Karpas-422 (cell line): ENCODE data around the gene TRAF3. TPM values are rescaled to one million over a fixed set of nuclear protein-coding genes. Genes with fewer than 3 reads are reported as not detected.

Source experiments
- DNase-seq: peaks from one replicate; pipeline ENCODE4 v3.0.0-alpha.2; 2015
- H2AFZ ChIP-seq: fragments of 200-600 bp; sonication (generic); 2 replicates; pipeline ENCODE4 v1.6.1; 2014; ENCODE audit warnings: antibody characterized with exemption, low read length, mixed read lengths
- H3K27ac ChIP-seq: fragments of 200-600 bp; sonication (generic); 2 replicates; pipeline ENCODE4 v1.5.1; 2014; ENCODE audit warnings: mild to moderate bottlenecking, low read length, moderate library complexity
- H3K27me3 ChIP-seq: fragments of 200-600 bp; sonication (generic); 2 replicates; pipeline ENCODE4 v1.6.1; 2014; ENCODE audit warnings: low read length, mixed read lengths
- H3K36me3 ChIP-seq: fragments of 200-600 bp; sonication (generic); 2 replicates; pipeline ENCODE4 v1.6.1; 2014; ENCODE audit warnings: low read length, mixed read lengths; ENCODE audit not compliant: insufficient read depth
- H3K4me1 ChIP-seq: fragments of 200-600 bp; sonication (generic); 2 replicates; pipeline ENCODE4 v1.6.1; 2014; ENCODE audit warnings: mild to moderate bottlenecking, low read length, mixed read lengths
- H3K4me2 ChIP-seq: fragments of 200-600 bp; sonication (generic); 2 replicates; pipeline ENCODE4 v1.6.1; 2014; ENCODE audit warnings: low read length, low read depth, mild to moderate bottlenecking; ENCODE audit not compliant: poor library complexity, severe bottlenecking
- H3K4me3 ChIP-seq: fragments of 200-600 bp; sonication (generic); 2 replicates; pipeline ENCODE4 v1.5.1; 2014; ENCODE audit warnings: mild to moderate bottlenecking, antibody characterized with exemption, low read length, mixed read lengths
- H3K79me2 ChIP-seq: fragments of 200-600 bp; sonication (generic); 2 replicates; pipeline ENCODE4 v1.6.1; 2014; ENCODE audit warnings: mild to moderate bottlenecking, low read length, mixed read lengths
- H3K9ac ChIP-seq: fragments of 200-600 bp; sonication (generic); 2 replicates; pipeline ENCODE4 v1.6.0; 2014; ENCODE audit warnings: low read length
- H3K9me2 ChIP-seq: fragments of 200-600 bp; sonication (generic), shearing (Covaris generic); replicated peaks from 2 replicates; pipeline ENCODE4 v1.6.0; 2014; ENCODE audit warnings: mild to moderate bottlenecking, low read length, moderate library complexity; ENCODE audit not compliant: insufficient read depth
- H3K9me3 ChIP-seq: fragments of 300-700, 200-600 bp; sonication (generic); 2 replicates; pipeline ENCODE4 v1.6.1; 2014; ENCODE audit warnings: low read length, mixed read lengths
- H4K20me1 ChIP-seq: fragments of 200-600 bp; sonication (generic); 2 replicates; pipeline ENCODE4 v1.6.1; 2014; ENCODE audit warnings: mild to moderate bottlenecking, antibody characterized with exemption, low read length, low read depth; ENCODE audit not compliant: insufficient read depth
- total RNA-seq: library from RNA; depleted of rRNA; stranded (reverse); fragments of >200 nt; shearing (Covaris generic); gene quantifications from 2 replicates; pipeline ENCODE4 v1.2.3, GENCODE V29; 2014; ENCODE audit warnings: low replicate concordance; rRNA removed

The TRAF3 gene, protein sequence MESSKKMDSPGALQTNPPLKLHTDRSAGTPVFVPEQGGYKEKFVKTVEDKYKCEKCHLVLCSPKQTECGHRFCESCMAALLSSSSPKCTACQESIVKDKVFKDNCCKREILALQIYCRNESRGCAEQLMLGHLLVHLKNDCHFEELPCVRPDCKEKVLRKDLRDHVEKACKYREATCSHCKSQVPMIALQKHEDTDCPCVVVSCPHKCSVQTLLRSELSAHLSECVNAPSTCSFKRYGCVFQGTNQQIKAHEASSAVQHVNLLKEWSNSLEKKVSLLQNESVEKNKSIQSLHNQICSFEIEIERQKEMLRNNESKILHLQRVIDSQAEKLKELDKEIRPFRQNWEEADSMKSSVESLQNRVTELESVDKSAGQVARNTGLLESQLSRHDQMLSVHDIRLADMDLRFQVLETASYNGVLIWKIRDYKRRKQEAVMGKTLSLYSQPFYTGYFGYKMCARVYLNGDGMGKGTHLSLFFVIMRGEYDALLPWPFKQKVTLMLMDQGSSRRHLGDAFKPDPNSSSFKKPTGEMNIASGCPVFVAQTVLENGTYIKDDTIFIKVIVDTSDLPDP
- total RNA-seq = 79.1 and 135 TPM in 2 replicates

DNA sequence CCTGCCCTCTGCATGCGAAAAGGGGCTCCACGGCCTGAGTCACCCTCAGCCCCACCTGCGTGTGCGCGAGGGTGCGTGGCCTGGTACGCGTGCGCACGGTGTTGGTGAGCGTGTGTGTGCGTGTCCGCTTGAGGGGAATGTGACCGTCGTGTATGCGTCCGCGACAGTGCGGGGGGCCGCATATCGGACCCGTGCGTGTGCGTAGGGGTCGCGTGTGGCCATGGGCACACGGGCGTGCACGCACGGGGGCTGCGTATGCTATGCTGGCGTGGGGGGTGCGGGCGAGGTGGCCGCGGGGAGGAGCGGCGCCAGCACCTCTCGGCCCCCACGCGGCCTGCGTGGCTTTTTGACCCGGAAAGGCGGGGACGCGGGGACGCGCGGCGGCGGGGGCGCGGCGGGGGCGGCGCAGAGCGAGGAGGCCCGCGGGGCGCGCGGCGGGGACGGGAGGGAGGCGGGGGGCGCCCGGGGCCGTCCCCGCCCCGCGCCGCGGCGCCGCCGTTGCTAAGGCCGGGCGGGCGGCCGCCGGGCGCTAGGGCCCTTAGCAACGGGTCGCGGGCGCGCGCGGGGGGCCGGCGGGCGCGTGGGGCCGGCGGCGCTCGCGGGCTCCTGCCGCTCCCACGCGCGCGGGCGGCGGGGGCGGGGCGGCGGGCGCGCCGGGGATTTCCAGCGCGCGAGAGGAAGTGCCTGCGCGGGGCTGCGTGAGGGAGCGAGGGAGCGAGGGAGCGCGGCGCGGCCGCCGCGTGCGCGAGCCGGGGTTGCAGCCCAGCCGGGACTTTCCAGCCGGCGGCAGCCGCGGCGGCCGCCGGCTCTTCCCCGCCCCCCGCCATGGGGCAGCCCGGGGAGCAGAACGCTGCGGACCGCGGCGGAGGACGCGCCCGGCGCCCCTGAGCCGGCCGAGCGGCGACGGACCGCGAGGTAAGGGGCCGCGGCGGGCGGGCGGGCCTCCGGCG is at the start of gene TRAF3:
Gene TRAF3 (plus strand): TSS at position 689 of the 950 bp plus-strand sequence. CDS start 92,753 bp downstream, outside the sequence.
- H3K27ac ChIP-seq = peak within 1 kb of the TSS; percentile 92
- H4K20me1 ChIP-seq = peaks cover 10% of the 10 kb centered on the region; the same call in 1 of the 2 replicates
- H3K4me2 ChIP-seq = peak within 1 kb of the TSS; percentile 96
- H3K79me2 ChIP-seq = peaks cover 43% of the 10 kb centered on the region
- DNase-seq = peak; percentile 90
- peak within 1 kb of the TSS; percentile 92 for H3K4me3 ChIP-seq
- no peak within 1 kb of the TSS for H2AFZ ChIP-seq
- H3K27me3 ChIP-seq = no peaks in the 10 kb centered on the region
- H3K4me1 ChIP-seq = peaks cover 61% of the 10 kb centered on the region
- H3K9me3 ChIP-seq = no peaks in the 10 kb centered on the region
- H3K9me2 ChIP-seq = no peaks in the 10 kb centered on the region
- H3K9ac ChIP-seq = peak within 1 kb of the TSS; percentile 96
- peaks cover 22% of the 10 kb centered on the region for H3K36me3 ChIP-seq

GRCh38 chr14:102728501-102728900 is 48.7 kb upstream of the TRAF3 start:
- H3K36me3 ChIP-seq = peaks cover 35% of the 10 kb centered on the region
- H4K20me1 ChIP-seq = no peaks in the 10 kb centered on the region
- H3K27ac ChIP-seq = no peak overlapping the region
- H3K9me3 ChIP-seq = no peaks in the 10 kb centered on the region
- DNase-seq = no peak
- H3K9ac ChIP-seq = no peak overlapping the region
- H3K9me2 ChIP-seq = no peaks in the 10 kb centered on the region
- H2AFZ ChIP-seq = no peak overlapping the region
- no peak overlapping the region for H3K4me2 ChIP-seq
- H3K4me3 ChIP-seq = no peak overlapping the region
- no peaks in the 10 kb centered on the region for H3K27me3 ChIP-seq
- 0 out of 2 replicates have a peak, but pooled peaks cover 5% of the 10 kb centered on the region for H3K79me2 ChIP-seq
- no peaks in the 10 kb centered on the region for H3K4me1 ChIP-seq

DNA sequence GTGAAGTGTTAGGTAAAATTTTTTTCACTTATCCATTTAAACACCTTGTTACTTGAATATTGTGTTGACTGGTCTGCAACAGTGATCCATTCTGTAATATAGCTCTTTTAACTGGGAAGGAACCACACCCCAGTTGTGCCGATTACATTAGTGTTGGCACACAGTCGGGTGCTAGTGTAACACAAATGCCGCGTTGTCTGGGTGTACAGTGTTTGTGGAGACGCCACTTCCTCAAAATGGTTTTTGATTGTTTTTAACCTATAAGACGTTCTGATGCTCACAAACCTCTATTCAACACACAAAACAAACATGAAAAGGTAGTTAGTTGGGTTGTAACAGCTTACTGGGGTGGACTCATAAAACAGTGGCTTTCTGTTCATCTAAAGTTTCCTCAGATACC is 48.0 kb upstream of the TRAF3 start:
- Histone ChIP-seq H3K4me3 (no peak overlapping the region), H3K4me1 (no peaks in the 10 kb centered on the region), H3K27me3 (no peaks in the 10 kb centered on the region), H3K9ac (no peak overlapping the region), H3K4me2 (no peak overlapping the region), H2AFZ (no peak overlapping the region), H3K27ac (no peak overlapping the region), H4K20me1 (no peaks in the 10 kb centered on the region), H3K9me3 (no peaks in the 10 kb centered on the region), H3K9me2 (no peaks in the 10 kb centered on the region), H3K36me3 (peaks cover 29% of the 10 kb centered on the region), H3K79me2 (0 out of 2 replicates have a peak, but pooled peaks cover 5% of the 10 kb centered on the region)
- DNase-seq = no peak

- H3K4me2 ChIP-seq = no peak overlapping the region
- no peaks in the 10 kb centered on the region for H4K20me1 ChIP-seq
- H3K36me3 ChIP-seq = peaks cover 29% of the 10 kb centered on the region
- no peak overlapping the region for H2AFZ ChIP-seq
- no peak overlapping the region for H3K9ac ChIP-seq
- H3K4me3 ChIP-seq = no peak overlapping the region
- no peak for DNase-seq
- H3K9me2 ChIP-seq = no peaks in the 10 kb centered on the region
- no peaks in the 10 kb centered on the region for H3K9me3 ChIP-seq
- H3K79me2 ChIP-seq = 0 out of 2 replicates have a peak, but pooled peaks cover 3% of the 10 kb centered on the region
- H3K4me1 ChIP-seq = no peaks in the 10 kb centered on the region
- H3K27me3 ChIP-seq = no peaks in the 10 kb centered on the region
- H3K27ac ChIP-seq = no peak overlapping the region
Observed at GRCh38 chr14:102729825-102730224, 47.4 kb upstream of the TRAF3 start.

DNA sequence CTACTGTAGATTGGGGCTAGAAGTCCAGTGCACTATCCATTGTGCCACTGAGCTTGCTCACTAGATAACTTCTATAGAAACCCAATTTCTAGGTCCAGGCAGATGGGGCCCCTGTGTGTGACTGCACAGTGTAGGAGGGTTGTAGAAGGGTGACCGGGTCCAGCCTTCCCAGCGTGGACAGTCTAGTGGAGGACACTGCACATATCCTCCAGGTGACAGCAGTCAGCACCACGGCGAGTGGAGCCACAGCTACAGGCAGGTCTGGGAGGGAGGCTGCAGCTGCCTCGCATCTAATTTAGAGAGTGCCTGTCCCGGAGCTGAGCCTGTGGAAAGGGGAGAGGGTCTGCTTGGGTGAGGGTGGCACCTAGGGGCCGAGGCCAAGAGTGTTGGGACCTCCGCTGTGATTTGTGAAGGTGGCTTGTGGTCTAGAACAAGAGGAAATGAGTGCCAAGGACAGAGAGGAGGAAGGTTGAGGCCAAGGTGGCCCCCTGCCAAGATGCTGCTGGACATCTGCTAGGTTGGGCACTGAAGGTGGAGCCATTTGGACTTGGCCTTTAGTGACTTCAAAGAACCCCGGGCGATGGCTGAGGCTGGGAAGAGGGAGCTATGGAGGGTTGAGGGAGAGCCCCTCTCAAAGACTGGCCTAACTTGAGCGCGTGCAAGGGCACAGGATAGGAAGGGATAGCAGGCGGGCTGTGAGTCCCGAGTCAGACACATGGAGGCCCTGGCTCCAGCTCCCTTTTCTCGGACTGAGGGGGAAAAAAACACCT is 46.0 kb upstream of the TRAF3 start:
- Histone ChIP-seq H3K4me3 (no peak overlapping the region), H3K4me1 (no peaks in the 10 kb centered on the region), H3K9ac (no peak overlapping the region), H2AFZ (no peak overlapping the region), H3K27ac (no peak overlapping the region), H3K9me2 (no peaks in the 10 kb centered on the region), H3K79me2 (0 out of 2 replicates have a peak, but pooled peaks cover 2% of the 10 kb centered on the region), H3K36me3 (peaks cover 27% of the 10 kb centered on the region), H3K27me3 (no peaks in the 10 kb centered on the region), H4K20me1 (no peaks in the 10 kb centered on the region), H3K9me3 (no peaks in the 10 kb centered on the region), H3K4me2 (no peak overlapping the region)
- no peak for DNase-seq

DNA sequence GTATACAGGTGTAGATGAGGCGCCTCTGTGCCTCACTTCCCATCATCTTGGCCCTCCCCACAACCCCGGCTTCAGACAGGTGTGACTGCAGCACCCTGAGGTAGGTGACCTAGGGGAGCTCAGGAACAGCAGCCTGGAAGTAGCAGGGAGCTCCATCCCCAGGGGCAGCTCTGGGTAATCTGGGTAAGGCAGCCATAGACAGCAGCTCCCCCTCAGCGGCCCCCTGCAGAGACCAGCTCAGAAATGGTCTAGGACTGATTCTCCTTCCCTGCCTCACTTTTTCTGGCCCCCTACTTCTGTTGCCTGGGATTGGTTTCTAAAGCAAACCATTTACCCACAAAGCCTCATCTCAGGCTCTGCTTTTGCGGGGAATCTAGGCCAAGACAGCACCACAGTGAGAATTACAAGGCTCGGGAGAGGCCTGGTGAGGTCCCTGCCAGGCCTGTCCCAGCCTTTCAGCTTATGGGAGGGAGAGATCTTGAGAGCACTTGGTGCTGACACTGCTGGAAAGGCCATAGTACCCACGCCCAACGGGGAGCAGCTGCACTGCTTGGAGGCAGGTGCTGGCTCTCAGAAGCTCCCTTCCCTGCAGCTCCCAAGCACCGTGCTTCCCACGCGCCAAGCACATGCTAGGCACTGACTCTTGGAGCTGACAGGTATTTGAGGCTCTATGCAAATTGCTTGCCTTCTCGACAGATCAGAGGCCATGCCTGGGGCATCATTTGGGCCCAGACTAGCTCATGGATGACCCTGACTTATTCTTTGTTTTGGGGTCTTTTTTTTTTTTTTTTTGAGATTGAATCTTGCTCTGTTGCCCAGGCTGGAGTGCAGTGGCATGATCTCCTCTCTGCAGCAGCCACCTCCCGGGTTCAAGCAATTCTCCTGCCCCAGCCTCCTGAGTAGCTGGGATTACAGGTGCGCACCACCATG is 45.1 kb upstream of the TRAF3 start:
- Histone ChIP-seq H3K4me2 (no peak overlapping the region), H3K79me2 (0 out of 2 replicates have a peak, but pooled peaks cover 2% of the 10 kb centered on the region), H3K4me3 (no peak overlapping the region), H3K36me3 (peaks cover 23% of the 10 kb centered on the region), H3K9me3 (no peaks in the 10 kb centered on the region), H3K4me1 (no peaks in the 10 kb centered on the region), H3K27ac (no peak overlapping the region), H3K9ac (no peak overlapping the region), H3K27me3 (no peaks in the 10 kb centered on the region), H4K20me1 (no peaks in the 10 kb centered on the region), H3K9me2 (no peaks in the 10 kb centered on the region), H2AFZ (no peak overlapping the region)
- DNase-seq = no peak

- H3K79me2 ChIP-seq = 0 out of 2 replicates have a peak, but pooled peaks cover 2% of the 10 kb centered on the region
- no peaks in the 10 kb centered on the region for H3K4me1 ChIP-seq
- no peak overlapping the region for H3K9ac ChIP-seq
- no peak overlapping the region for H3K4me2 ChIP-seq
- peaks cover 16% of the 10 kb centered on the region; the same call in 1 of the 2 replicates for H3K36me3 ChIP-seq
- H3K27ac ChIP-seq = no peak overlapping the region
- H2AFZ ChIP-seq = no peak overlapping the region
- H4K20me1 ChIP-seq = no peaks in the 10 kb centered on the region
- H3K4me3 ChIP-seq = no peak overlapping the region
- no peak for DNase-seq
- no peaks in the 10 kb centered on the region for H3K27me3 ChIP-seq
- no peaks in the 10 kb centered on the region for H3K9me3 ChIP-seq
- H3K9me2 ChIP-seq = no peaks in the 10 kb centered on the region
Observed at GRCh38 chr14:102732924-102733323, 44.3 kb upstream of the TRAF3 start.
